ENCODE measurements around the gene DAND5. TPM values are rescaled to one million over a fixed set of nuclear protein-coding genes. Genes with fewer than 3 reads are reported as not detected.

Gene DAND5
- polyA plus RNA-seq, 1 of the 3 experiments (the other 2 are of a cell fraction), result 1.0 TPM

DNA sequence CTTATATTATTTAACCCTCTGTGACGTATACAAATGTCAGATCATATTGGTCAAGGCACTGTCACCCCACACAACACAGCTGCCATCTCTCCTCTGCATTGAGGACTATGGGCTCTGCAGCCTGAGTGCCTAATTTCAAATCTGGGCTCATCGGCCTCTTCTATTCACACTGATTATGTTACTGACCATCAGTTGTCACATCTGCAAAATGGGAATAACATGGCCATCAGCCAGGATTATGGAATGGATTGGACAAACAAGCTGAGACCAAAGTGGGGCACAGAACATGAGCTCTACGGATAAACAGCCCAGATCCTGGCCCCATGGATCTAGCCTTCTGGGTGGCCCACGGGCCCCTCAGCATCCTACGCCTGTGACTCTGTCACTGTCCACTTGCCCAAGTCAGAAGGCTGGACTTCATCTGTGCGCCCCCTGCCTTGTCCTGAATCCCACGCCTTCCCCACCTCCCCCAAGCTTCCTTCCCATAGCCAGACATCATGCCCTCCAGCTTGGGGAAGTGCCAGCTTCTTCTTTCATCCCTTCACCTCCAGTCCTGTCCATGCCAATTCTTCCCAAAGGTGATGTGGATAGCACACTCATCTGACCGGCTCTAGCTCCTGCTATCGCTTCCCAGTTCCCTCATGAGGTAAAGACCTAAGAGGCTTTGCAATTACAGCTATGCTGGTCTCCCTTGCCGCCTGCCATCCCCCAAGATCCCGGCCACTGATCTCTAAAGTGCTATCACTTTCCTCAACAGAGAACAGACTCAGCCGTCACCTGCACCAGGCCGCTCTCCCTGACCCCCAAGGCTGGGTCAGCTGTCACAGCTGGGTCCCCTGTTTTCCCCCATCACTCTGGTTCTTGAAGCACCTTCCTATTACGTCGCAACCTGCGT is 36.7 kb upstream of the DAND5 start (continued):
- no peak for TF ChIP-seq USF1 (IDR thresholded peaks at IDR 0.05; ENCODE audit: borderline replicate concordance, low read depth)
- no peak for TF ChIP-seq CHD2 (IDR thresholded peaks at IDR 0.05; ENCODE audit: low read length, partially characterized antibody)
- TF ChIP-seq TEAD4 (IDR thresholded peaks at IDR 0.05; ENCODE audit: borderline replicate concordance, insufficient read depth), result no peak
- TF ChIP-seq NRF1 (IDR thresholded peaks at IDR 0.05; ENCODE audit: low read depth, low read length), result no peak
- TF ChIP-seq EP300 (IDR thresholded peaks at IDR 0.05; ENCODE audit: borderline replicate concordance in 1 of 2, low read depth in 1 of 2, low read length in 1 of 2), result no peak
- TF ChIP-seq FOXM1 (IDR thresholded peaks at IDR 0.05; ENCODE audit: low read depth), result no peak
- TF ChIP-seq SMC3 (IDR thresholded peaks at IDR 0.05; ENCODE audit: low read depth, low read length), result no peak
- no peak for TF ChIP-seq POLR2AphosphoS5 (IDR thresholded peaks at IDR 0.05; ENCODE audit: low read depth, low read length)
- TF ChIP-seq RFX5 (IDR thresholded peaks at IDR 0.05; ENCODE audit: low read length), result no peak

- Histone ChIP-seq H3K4me2 (peak within 1 kb of the TSS; percentile 95), H3K36me3 (replicated peaks in 1 of 2; ENCODE audit: control insufficient read depth in 1 of 2, insufficient read depth in 2 of 2, low read length in 1 of 2) (peaks cover 4 to 21% of the 10 kb centered on the region in 2 experiments), H2AFZ (ENCODE audit: low read depth) (peak within 1 kb of the TSS; percentile 95), H3K27me3 (ENCODE audit: insufficient read depth) (no peaks in the 10 kb centered on the region), H3F3A (replicated peaks; ENCODE audit: insufficient read depth) (peaks cover 7% of the 10 kb centered on the region), H3K27ac (ENCODE audit: low read depth in 2 of 2, low read length in 1 of 2) (peak within 1 kb of the TSS; percentile 47 to 81; a peak in 3 of 4 replicates), H3K9ac (peak within 1 kb of the TSS; percentile 82), H4K20me1 (ENCODE audit: insufficient read depth) (0 out of 2 replicates have a peak, but pooled peaks cover 4% of the 10 kb centered on the region), H3K9me3 (no peaks in the 10 kb centered on the region), H3K4me1 (ENCODE audit: control insufficient read depth in 1 of 2, insufficient read depth in 2 of 2, low read depth in 1 of 2, low read length in 1 of 2) (peaks cover 6 to 15% of the 10 kb centered on the region in 2 experiments; a peak in 2 of 4 replicates), H3K9me2 (no peaks in the 10 kb centered on the region), H3K79me2 (ENCODE audit: insufficient read depth) (peaks cover 41% of the 10 kb centered on the region), H3K4me3 (ENCODE audit: low read depth in 2 of 2, low read length in 1 of 2) (peak within 1 kb of the TSS; percentile 84 to 86)
- POLR2A ChIA-PET, result interaction anchor here (0.6 to 2.3 kb wide), 13 partner anchors 8 to 198 kb away, joined by 3 to 15 read pairs (median 3); partner anchors contain the start of genes GCDH, NACC1 and SYCE2
- DNase-seq, result peak; percentile 92
- WGBS (ENCODE audit: low lambda C conversion rate), result 7% methylated on average over 22 of the region's 51 CpGs
- CTCF ChIA-PET, result interaction anchor here (0.9 to 2.5 kb wide), 6 partner anchors 12 to 160 kb away, joined by 3 to 10 read pairs (median 7); no protein-coding TSS in a partner anchor
- TF ChIP-seq GATA2 (CRISPR knock-in tag; IDR thresholded peaks at IDR 0.05), result no peak
- TF ChIP-seq, protein P1, sequence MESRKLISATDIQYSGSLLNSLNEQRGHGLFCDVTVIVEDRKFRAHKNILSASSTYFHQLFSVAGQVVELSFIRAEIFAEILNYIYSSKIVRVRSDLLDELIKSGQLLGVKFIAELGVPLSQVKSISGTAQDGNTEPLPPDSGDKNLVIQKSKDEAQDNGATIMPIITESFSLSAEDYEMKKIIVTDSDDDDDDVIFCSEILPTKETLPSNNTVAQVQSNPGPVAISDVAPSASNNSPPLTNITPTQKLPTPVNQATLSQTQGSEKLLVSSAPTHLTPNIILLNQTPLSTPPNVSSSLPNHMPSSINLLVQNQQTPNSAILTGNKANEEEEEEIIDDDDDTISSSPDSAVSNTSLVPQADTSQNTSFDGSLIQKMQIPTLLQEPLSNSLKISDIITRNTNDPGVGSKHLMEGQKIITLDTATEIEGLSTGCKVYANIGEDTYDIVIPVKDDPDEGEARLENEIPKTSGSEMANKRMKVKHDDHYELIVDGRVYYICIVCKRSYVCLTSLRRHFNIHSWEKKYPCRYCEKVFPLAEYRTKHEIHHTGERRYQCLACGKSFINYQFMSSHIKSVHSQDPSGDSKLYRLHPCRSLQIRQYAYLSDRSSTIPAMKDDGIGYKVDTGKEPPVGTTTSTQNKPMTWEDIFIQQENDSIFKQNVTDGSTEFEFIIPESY (IDR thresholded peaks at IDR 0.05; ENCODE audit: borderline replicate concordance, low read depth), result no peak
- TF ChIP-seq, protein P2, sequence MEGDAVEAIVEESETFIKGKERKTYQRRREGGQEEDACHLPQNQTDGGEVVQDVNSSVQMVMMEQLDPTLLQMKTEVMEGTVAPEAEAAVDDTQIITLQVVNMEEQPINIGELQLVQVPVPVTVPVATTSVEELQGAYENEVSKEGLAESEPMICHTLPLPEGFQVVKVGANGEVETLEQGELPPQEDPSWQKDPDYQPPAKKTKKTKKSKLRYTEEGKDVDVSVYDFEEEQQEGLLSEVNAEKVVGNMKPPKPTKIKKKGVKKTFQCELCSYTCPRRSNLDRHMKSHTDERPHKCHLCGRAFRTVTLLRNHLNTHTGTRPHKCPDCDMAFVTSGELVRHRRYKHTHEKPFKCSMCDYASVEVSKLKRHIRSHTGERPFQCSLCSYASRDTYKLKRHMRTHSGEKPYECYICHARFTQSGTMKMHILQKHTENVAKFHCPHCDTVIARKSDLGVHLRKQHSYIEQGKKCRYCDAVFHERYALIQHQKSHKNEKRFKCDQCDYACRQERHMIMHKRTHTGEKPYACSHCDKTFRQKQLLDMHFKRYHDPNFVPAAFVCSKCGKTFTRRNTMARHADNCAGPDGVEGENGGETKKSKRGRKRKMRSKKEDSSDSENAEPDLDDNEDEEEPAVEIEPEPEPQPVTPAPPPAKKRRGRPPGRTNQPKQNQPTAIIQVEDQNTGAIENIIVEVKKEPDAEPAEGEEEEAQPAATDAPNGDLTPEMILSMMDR (IDR thresholded peaks at IDR 0.05), result no peak
- no peak for TF ChIP-seq FOSL2 (IDR thresholded peaks at IDR 0.05; ENCODE audit: borderline replicate concordance, low read depth)
- no peak for TF ChIP-seq NRF1 (IDR thresholded peaks at IDR 0.05; ENCODE audit: low read depth, low read length)
- TF ChIP-seq RFX5 (IDR thresholded peaks at IDR 0.05; ENCODE audit: low read length), result no peak
- TF ChIP-seq, protein P3, sequence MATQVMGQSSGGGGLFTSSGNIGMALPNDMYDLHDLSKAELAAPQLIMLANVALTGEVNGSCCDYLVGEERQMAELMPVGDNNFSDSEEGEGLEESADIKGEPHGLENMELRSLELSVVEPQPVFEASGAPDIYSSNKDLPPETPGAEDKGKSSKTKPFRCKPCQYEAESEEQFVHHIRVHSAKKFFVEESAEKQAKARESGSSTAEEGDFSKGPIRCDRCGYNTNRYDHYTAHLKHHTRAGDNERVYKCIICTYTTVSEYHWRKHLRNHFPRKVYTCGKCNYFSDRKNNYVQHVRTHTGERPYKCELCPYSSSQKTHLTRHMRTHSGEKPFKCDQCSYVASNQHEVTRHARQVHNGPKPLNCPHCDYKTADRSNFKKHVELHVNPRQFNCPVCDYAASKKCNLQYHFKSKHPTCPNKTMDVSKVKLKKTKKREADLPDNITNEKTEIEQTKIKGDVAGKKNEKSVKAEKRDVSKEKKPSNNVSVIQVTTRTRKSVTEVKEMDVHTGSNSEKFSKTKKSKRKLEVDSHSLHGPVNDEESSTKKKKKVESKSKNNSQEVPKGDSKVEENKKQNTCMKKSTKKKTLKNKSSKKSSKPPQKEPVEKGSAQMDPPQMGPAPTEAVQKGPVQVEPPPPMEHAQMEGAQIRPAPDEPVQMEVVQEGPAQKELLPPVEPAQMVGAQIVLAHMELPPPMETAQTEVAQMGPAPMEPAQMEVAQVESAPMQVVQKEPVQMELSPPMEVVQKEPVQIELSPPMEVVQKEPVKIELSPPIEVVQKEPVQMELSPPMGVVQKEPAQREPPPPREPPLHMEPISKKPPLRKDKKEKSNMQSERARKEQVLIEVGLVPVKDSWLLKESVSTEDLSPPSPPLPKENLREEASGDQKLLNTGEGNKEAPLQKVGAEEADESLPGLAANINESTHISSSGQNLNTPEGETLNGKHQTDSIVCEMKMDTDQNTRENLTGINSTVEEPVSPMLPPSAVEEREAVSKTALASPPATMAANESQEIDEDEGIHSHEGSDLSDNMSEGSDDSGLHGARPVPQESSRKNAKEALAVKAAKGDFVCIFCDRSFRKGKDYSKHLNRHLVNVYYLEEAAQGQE (IDR thresholded peaks at IDR 0.05; ENCODE audit: low read depth, low read length), result peak; percentile 70; the same call in 1 of the 2 replicates
- TF ChIP-seq YY1 (IDR thresholded peaks at IDR 0.05; ENCODE audit: low read depth), result peak; percentile 100
- no peak for TF ChIP-seq MEF2A (IDR thresholded peaks at IDR 0.05; ENCODE audit: borderline replicate concordance, low read depth)
- TF ChIP-seq TAF1 (IDR thresholded peaks at IDR 0.05; ENCODE audit: borderline replicate concordance, low read depth, low read length), result peak; percentile 94
- TF ChIP-seq PBX3 (IDR thresholded peaks at IDR 0.05), result no peak
Observed at GRCh38 chr19:12933287-12934072, 35.9 kb upstream of the DAND5 start, which contains the start of gene FARSA. FARSA (minus strand) TSS chr19:12933711; CDS start chr19:12933696, 15 bp downstream.

Measured in SK-N-SH (cell line).